Cardiac muscle cell (in vitro differentiated cells and primary cell): ENCODE measurements around the gene SBF1. TPM values are rescaled to one million over a fixed set of nuclear protein-coding genes. Genes with fewer than 3 reads are reported as not detected.

Experiments
- DNase-seq, 2 donors: peaks; one replicate each; pipeline versions ENCODE4 v3.0.0 to v3.0.0-alpha.2; 2010 to 2017; ENCODE audit warnings: low read depth in 1 of 2, low spot score in 1 of 2
- H3K27ac ChIP-seq: fragments of 200-600 bp; sonication (generic); 2 replicates; pipeline ENCODE4 v1.5.1; 2016
- H3K27me3 ChIP-seq: fragments of 200-600 bp; sonication (generic); 2 replicates; pipeline ENCODE4 v1.6.0; 2016; ENCODE audit warnings: control low read depth
- H3K36me3 ChIP-seq: fragments of 200-600 bp; sonication (generic); 2 replicates; pipeline ENCODE4 v1.5.1; 2016; ENCODE audit warnings: control low read depth
- H3K4me1 ChIP-seq: fragments of 200-600 bp; sonication (generic); 2 replicates; pipeline ENCODE4 v1.8.1; 2017; ENCODE audit warnings: low read depth, mild to moderate bottlenecking, mixed run types
- H3K4me3 ChIP-seq: fragments of 200-600 bp; sonication (generic); 2 replicates; pipeline ENCODE4 v1.5.1; 2016; ENCODE audit warnings: mild to moderate bottlenecking
- H3K9me3 ChIP-seq: fragments of 200-600 bp; sonication (generic); 2 replicates; pipeline ENCODE4 v1.5.1; 2017; ENCODE audit warnings: low read depth, mild to moderate bottlenecking, control low read depth
- polyA plus RNA-seq: library from polyadenylated mRNA; unstranded; fragments of >200 nt; fragmentation: Nextera tagmentation; extraction: Ambion mirVana; gene quantifications from 2 replicates; pipeline ENCODE4 v1.2.1, GENCODE V29; 2016
- total RNA-seq: library from RNA; depleted of rRNA; stranded (reverse); fragments of >200 nt; gene quantifications from 2 replicates; pipeline ENCODE4 v1.2.3, GENCODE V29; 2016
- TF ChIP-seq, protein P1 (sequence below): IDR thresholded peaks from 2 replicates; pipeline ENCODE4 v1.5.1; 2012; ENCODE audit warnings: low read depth, mild to moderate bottlenecking, low read length

The SBF1 gene
- total and polyA plus RNA-seq, 2 experiments from 2014 or later: 39.1 to 111 TPM

DNA sequence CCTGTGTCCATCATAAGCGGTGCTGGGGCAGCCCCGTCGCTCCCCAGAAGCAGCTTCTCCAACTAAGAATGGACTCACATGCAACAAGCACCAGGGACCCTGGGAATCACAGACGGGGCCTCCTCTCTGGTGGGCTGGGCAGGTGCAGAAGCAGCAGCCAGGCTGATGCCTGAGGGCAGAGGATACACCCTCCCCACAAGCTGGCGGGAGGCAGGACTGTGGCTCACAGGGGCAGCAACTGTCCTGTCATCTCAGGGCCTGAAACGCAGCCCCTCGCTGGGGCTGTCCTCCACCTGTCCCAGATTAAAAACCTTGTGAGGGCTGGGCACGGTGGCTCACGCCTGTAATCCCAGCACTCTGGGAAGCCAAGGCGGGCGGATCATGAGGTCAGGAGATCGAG lies 3.1 kb upstream of the SBF1 start:
- TF ChIP-seq, protein P1, sequence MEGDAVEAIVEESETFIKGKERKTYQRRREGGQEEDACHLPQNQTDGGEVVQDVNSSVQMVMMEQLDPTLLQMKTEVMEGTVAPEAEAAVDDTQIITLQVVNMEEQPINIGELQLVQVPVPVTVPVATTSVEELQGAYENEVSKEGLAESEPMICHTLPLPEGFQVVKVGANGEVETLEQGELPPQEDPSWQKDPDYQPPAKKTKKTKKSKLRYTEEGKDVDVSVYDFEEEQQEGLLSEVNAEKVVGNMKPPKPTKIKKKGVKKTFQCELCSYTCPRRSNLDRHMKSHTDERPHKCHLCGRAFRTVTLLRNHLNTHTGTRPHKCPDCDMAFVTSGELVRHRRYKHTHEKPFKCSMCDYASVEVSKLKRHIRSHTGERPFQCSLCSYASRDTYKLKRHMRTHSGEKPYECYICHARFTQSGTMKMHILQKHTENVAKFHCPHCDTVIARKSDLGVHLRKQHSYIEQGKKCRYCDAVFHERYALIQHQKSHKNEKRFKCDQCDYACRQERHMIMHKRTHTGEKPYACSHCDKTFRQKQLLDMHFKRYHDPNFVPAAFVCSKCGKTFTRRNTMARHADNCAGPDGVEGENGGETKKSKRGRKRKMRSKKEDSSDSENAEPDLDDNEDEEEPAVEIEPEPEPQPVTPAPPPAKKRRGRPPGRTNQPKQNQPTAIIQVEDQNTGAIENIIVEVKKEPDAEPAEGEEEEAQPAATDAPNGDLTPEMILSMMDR: no peak
- H3K27ac ChIP-seq: no peak overlapping the region
- H3K27me3 ChIP-seq: peaks cover 43% of the 10 kb centered on the region
- no peak for DNase-seq
- H3K9me3 ChIP-seq: no peaks in the 10 kb centered on the region
- no peaks in the 10 kb centered on the region for H3K36me3 ChIP-seq
- H3K4me1 ChIP-seq: no peaks in the 10 kb centered on the region
- no peak overlapping the region for H3K4me3 ChIP-seq

DNA sequence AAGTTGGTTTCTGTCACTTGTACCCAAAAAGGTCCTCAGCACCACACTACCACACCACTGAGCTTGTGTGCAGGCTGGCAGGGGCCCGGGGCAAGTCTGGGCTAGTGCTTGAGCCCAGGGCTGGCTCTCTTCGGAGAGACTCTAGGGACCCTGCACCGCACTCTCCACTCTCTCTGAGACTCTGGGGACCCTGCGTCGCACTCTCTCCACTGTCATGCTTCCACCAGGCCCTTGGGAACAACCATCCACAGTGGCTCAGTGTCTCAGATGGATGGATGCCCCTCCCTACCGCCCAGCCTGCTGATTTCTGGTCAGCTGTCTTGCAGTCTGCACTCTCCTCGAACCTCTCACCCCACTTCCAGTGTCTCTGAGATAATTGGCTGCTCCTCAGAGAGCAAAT lies 2.0 kb upstream of the SBF1 start:
- Histone ChIP-seq H3K36me3 (no peaks in the 10 kb centered on the region), H3K27me3 (peaks cover 32% of the 10 kb centered on the region), H3K4me3 (no peak overlapping the region), H3K4me1 (no peaks in the 10 kb centered on the region), H3K9me3 (no peaks in the 10 kb centered on the region), H3K27ac (no peak overlapping the region)
- DNase-seq: no peak
- TF ChIP-seq, protein P1: no peak

DNA sequence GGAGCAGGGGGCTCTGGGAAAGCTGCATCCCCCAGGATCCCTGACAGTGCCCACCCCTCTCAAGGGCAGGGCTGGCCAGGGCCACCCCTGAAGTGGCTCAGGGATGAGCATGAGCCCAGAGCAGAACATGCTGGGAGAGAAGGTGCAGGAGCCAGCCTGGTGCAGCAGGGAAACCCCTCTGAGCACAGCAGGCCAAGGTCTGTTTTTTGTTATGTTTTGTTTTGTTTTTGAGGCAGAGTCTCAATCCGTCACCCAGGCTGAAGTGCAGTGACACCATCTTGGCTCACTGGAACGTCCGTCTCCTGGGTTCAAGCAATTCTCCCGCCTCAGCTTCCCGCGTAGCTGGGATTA lies 792 bp upstream of the SBF1 start:
- Histone ChIP-seq H3K36me3 (no peaks in the 10 kb centered on the region), H3K9me3 (no peaks in the 10 kb centered on the region), H3K4me1 (no peaks in the 10 kb centered on the region), H3K27ac (no peak overlapping the region), H3K27me3 (peaks cover 20% of the 10 kb centered on the region), H3K4me3 (no peak overlapping the region)
- TF ChIP-seq, protein P1: no peak
- no peak for DNase-seq

DNA sequence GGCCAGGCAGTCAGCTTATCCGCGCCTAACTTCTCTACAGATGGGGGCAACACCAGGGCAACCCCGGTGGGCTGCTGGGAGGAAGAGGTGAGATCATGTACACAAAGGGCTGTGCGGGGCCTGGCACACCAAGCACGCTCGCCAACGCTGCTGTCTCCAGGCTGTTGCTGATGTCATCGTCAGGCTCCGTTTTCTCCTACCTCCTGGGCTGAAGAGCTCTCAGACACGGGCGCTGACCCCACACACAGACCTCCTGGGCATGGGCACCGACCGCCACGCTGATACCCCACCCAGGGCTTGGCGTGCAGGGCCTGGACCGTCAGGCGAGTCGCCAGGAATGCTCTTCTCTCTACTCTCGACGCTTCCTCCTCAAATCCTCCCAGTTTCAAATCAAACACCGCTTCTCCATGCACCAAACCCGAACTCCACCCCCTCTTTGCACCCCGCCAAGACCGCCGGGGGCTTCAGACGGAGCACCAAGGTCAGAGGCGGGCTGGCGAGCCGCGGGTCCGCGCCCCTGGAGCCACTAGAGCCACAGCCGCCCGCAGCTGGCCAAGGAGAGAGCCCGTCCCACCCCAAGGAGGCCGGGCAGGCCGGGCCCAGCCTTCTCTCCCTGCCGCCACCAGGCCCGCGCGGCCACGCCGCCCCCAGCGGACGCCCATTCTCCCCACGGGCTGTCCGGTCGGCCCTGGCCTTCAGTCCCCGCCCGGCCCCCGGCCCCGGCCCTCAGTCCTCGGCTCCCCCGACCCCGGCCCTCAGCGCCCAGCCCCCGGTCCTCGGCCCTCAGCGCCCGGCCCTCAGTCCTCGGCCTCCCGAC lies 772 bp downstream of the SBF1 start:
- peak overlapping the region; percentile 95 for H3K4me3 ChIP-seq
- H3K9me3 ChIP-seq: no peaks in the 10 kb centered on the region
- H3K27ac ChIP-seq: peak overlapping the region; percentile 85
- H3K36me3 ChIP-seq: no peaks in the 10 kb centered on the region
- H3K4me1 ChIP-seq: no peaks in the 10 kb centered on the region
- H3K27me3 ChIP-seq: peaks cover 4% of the 10 kb centered on the region
- peak; percentile 51 to 69 for DNase-seq
- TF ChIP-seq, protein P1: no peak

DNA sequence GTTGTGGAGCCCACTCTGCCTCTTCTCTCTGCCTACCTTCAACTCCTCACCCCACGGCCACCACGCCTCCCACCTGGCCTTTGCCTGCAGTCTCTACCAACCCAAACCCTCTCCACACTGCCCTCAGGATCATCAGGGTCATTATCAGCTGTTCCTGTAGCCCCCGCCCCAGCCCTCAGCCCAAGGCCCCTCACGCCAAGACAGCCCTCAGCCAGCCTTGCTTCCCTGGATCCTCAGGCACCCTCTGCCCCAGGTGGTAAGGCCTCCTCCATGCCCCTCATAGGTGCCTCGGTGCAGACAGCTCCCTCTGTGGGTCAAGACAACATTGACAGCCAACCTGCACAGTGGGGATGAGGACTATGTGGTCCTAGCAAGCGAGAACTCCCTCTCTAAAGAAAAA lies 1.7 kb downstream of the SBF1 start:
- no peak for DNase-seq
- Histone ChIP-seq H3K36me3 (no peaks in the 10 kb centered on the region), H3K4me1 (no peaks in the 10 kb centered on the region), H3K27me3 (no peaks in the 10 kb centered on the region), H3K9me3 (no peaks in the 10 kb centered on the region), H3K4me3 (no peak overlapping the region), H3K27ac (no peak overlapping the region)
- TF ChIP-seq, protein P1: peak; percentile 17
